ENCODE results near the gene ADCK2.
"Not testable (repeated sequence)": the region's sequence is repeated elsewhere in the genome, so short reads cannot be mapped to it uniquely, and the experiment has no call there.

Gene ADCK2

DNA sequence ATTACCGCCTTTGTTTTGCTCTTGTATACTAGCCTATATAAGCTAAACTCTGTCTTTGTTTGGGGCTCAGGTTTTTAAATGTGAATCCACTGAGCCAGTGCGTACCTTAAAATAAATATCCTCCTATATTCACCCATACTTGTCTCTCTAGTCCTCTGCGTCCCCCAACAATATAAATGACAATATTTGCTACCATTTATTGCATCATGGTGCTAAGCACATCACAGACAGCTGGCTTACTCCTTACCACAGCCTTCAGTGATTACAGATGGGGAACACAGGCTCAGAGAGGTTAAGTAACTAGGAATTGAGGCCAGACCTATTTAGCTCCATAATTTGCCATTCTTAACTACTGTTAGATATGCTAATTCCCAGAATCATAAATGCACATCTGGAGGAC, 3.4 kb upstream of the ADCK2 start:
- no peak overlapping the region for H3K4me3 ChIP-seq (ENCODE audit: low read depth, low read length)
- H3K4me1 ChIP-seq (ENCODE audit: control insufficient read depth, insufficient read depth, low read length), result no peaks in the 10 kb centered on the region
- H3K9me3 ChIP-seq (ENCODE audit: control insufficient read depth, insufficient read depth, low read length), result no peaks in the 10 kb centered on the region
- H3K9ac ChIP-seq (ENCODE audit: low read depth, low read length), result no peak overlapping the region
- H3K27me3 ChIP-seq (ENCODE audit: control insufficient read depth, insufficient read depth, low read length), result peaks cover 4% of the 10 kb centered on the region
- no peaks in the 10 kb centered on the region for H3K36me3 ChIP-seq (ENCODE audit: control insufficient read depth, insufficient read depth, low read length)

DNA sequence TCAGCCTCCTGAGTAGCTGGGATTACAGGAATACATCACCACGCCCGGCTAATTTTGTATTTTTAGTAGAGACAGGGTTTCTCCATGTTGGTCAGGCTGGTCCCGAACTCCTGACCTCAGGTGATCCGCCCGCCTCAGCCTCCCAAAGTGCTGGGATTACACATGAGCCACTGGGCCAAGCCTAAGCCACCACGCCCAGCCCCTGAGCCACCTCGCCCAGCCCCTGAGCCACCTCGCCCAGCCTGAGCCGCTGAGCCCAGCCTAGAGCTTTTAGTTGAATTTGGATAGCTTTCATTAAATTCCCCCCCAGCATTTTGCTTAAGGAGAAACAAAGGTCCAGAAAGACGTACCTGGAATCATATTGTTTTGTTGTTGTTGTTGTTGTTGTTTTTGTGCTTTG, 2.9 kb upstream of the ADCK2 start:
- H3K4me3 ChIP-seq (ENCODE audit: low read depth, low read length); H3K36me3 ChIP-seq (ENCODE audit: control insufficient read depth, insufficient read depth, low read length); H3K4me1 ChIP-seq (ENCODE audit: control insufficient read depth, insufficient read depth, low read length); H3K9ac ChIP-seq (ENCODE audit: low read depth, low read length); H3K27me3 ChIP-seq (ENCODE audit: control insufficient read depth, insufficient read depth, low read length); H3K9me3 ChIP-seq (ENCODE audit: control insufficient read depth, insufficient read depth, low read length): not testable (repeated sequence)

DNA sequence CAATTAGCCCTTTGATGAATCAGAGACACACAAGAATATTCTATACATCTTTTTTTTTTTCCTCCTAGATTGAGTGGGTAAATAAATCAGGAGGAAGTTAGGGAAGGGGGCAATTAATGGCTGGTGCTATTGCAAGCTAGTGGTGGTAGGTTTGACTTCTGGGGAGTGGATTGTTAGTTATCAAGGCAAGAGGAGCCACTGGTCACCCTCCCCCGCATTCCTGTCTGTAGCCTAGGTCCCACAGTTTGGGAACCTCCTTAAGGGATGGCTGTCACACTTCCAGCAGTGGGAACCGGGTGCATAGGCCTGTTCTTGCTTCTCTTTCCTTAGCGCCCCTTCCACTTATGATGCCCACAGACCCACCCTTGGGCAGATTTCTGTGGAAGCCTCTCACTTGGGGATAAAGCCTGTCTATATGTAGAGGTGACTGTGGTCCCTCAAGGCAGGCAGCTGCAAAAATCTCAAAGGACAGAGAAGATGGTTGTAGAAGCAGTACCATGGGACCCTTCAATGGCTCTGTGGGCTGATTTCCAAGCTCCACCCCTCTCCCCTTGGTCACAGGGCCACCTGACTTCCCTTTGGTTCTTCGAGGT, 2.3 kb upstream of the ADCK2 start:
- Histone ChIP-seq H3K9me3 (ENCODE audit: control insufficient read depth, insufficient read depth, low read length) (no peaks in the 10 kb centered on the region), H3K4me1 (ENCODE audit: control insufficient read depth, insufficient read depth, low read length) (peaks cover under 1% of the 10 kb centered on the region), H3K36me3 (ENCODE audit: control insufficient read depth, insufficient read depth, low read length) (no peaks in the 10 kb centered on the region), H3K27me3 (ENCODE audit: control insufficient read depth, insufficient read depth, low read length) (peaks cover 4% of the 10 kb centered on the region), H3K4me3 (ENCODE audit: low read depth, low read length) (no peak overlapping the region), H3K9ac (ENCODE audit: low read depth, low read length) (no peak overlapping the region)

- Histone ChIP-seq H3K36me3 (ENCODE audit: control insufficient read depth, insufficient read depth, low read length) (no peaks in the 10 kb centered on the region), H3K27me3 (ENCODE audit: control insufficient read depth, insufficient read depth, low read length) (peaks cover 4% of the 10 kb centered on the region), H3K9ac (ENCODE audit: low read depth, low read length) (no peak overlapping the region), H3K9me3 (ENCODE audit: control insufficient read depth, insufficient read depth, low read length) (no peaks in the 10 kb centered on the region), H3K4me3 (ENCODE audit: low read depth, low read length) (peak overlapping the region; percentile 28), H3K4me1 (ENCODE audit: control insufficient read depth, insufficient read depth, low read length) (peaks cover 2% of the 10 kb centered on the region)
Measured at GRCh38 chr7:140671966-140672365, 779 bp upstream of the ADCK2 start.

GRCh38 chr7:140673063-140673773, 473 bp downstream of the ADCK2 start:
- peaks cover 1% of the 10 kb centered on the region for H3K36me3 ChIP-seq (ENCODE audit: control insufficient read depth, insufficient read depth, low read length)
- peak overlapping the region; percentile 79 for H3K9ac ChIP-seq (ENCODE audit: low read depth, low read length)
- peak overlapping the region; percentile 79 for H3K4me3 ChIP-seq (ENCODE audit: low read depth, low read length)
- peaks cover 4% of the 10 kb centered on the region for H3K27me3 ChIP-seq (ENCODE audit: control insufficient read depth, insufficient read depth, low read length)
- peaks cover 2% of the 10 kb centered on the region for H3K4me1 ChIP-seq (ENCODE audit: control insufficient read depth, insufficient read depth, low read length)
- H3K9me3 ChIP-seq (ENCODE audit: control insufficient read depth, insufficient read depth, low read length), result no peaks in the 10 kb centered on the region

DNA sequence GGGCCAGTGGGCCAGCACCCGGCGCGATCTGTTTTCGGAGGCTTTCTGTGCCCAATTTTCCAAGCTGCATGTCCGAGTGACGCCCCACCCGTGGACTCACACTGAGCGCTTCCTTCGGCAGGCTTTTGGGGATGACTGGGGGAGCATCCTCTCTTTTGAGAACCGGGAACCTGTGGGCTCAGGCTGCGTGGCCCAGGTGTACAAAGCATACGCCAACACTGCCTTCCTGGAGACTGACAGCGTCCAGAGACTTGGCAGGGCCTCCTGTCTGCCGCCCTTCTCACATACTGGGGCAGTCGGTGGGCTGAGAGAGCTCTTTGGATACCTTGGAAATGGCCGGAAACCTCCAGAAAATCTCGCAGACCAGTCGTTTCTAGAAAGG, 1.0 kb downstream of the ADCK2 start:
- peaks cover 3% of the 10 kb centered on the region for H3K36me3 ChIP-seq (ENCODE audit: control insufficient read depth, insufficient read depth, low read length)
- no peak overlapping the region for H3K9ac ChIP-seq (ENCODE audit: low read depth, low read length)
- peaks cover 4% of the 10 kb centered on the region for H3K27me3 ChIP-seq (ENCODE audit: control insufficient read depth, insufficient read depth, low read length)
- H3K4me3 ChIP-seq (ENCODE audit: low read depth, low read length), result peak overlapping the region; percentile 79
- H3K9me3 ChIP-seq (ENCODE audit: control insufficient read depth, insufficient read depth, low read length), result no peaks in the 10 kb centered on the region
- H3K4me1 ChIP-seq (ENCODE audit: control insufficient read depth, insufficient read depth, low read length), result peaks cover 2% of the 10 kb centered on the region

GRCh38 chr7:140674356-140674800, 1.6 kb downstream of the ADCK2 start:
- H3K9me3 ChIP-seq (ENCODE audit: control insufficient read depth, insufficient read depth, low read length), result no peaks in the 10 kb centered on the region
- peaks cover 4% of the 10 kb centered on the region for H3K27me3 ChIP-seq (ENCODE audit: control insufficient read depth, insufficient read depth, low read length)
- H3K9ac ChIP-seq (ENCODE audit: low read depth, low read length), result no peak overlapping the region
- no peak overlapping the region for H3K4me3 ChIP-seq (ENCODE audit: low read depth, low read length)
- peaks cover 6% of the 10 kb centered on the region for H3K36me3 ChIP-seq (ENCODE audit: control insufficient read depth, insufficient read depth, low read length)
- H3K4me1 ChIP-seq (ENCODE audit: control insufficient read depth, insufficient read depth, low read length), result peaks cover 2% of the 10 kb centered on the region

- Histone ChIP-seq H3K9me3 (ENCODE audit: control insufficient read depth, insufficient read depth, low read length) (no peaks in the 10 kb centered on the region), H3K27me3 (ENCODE audit: control insufficient read depth, insufficient read depth, low read length) (peaks cover 4% of the 10 kb centered on the region), H3K36me3 (ENCODE audit: control insufficient read depth, insufficient read depth, low read length) (peaks cover 6% of the 10 kb centered on the region), H3K4me1 (ENCODE audit: control insufficient read depth, insufficient read depth, low read length) (peaks cover 2% of the 10 kb centered on the region), H3K9ac (ENCODE audit: low read depth, low read length) (no peak overlapping the region), H3K4me3 (ENCODE audit: low read depth, low read length) (no peak overlapping the region)
Measured at GRCh38 chr7:140674899-140675701, 2.4 kb downstream of the ADCK2 start.

DNA sequence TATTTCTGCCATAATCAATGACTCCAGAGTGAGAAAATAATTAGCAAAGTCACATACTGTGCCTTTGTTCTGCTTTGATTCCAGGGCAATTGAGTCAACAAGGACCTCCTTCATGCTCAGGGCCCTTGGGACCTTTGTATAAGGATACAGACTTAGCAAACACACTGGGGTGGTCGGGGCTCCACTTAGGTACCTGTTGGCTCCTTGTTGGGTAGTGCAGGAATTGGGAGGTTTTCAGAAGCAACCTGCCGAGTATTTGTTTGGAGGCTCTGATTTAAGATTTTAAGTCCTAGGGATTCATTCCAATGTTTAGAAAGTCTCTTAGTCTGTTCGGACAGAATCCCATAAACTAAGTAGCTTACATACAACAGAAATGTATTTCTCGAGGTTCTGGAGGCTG, 3.0 kb downstream of the ADCK2 start:
- Histone ChIP-seq H3K9me3 (ENCODE audit: control insufficient read depth, insufficient read depth, low read length) (no peaks in the 10 kb centered on the region), H3K4me3 (ENCODE audit: low read depth, low read length) (no peak overlapping the region), H3K4me1 (ENCODE audit: control insufficient read depth, insufficient read depth, low read length) (peaks cover 2% of the 10 kb centered on the region), H3K9ac (ENCODE audit: low read depth, low read length) (no peak overlapping the region), H3K36me3 (ENCODE audit: control insufficient read depth, insufficient read depth, low read length) (peaks cover 6% of the 10 kb centered on the region), H3K27me3 (ENCODE audit: control insufficient read depth, insufficient read depth, low read length) (peaks cover 4% of the 10 kb centered on the region)

DNA sequence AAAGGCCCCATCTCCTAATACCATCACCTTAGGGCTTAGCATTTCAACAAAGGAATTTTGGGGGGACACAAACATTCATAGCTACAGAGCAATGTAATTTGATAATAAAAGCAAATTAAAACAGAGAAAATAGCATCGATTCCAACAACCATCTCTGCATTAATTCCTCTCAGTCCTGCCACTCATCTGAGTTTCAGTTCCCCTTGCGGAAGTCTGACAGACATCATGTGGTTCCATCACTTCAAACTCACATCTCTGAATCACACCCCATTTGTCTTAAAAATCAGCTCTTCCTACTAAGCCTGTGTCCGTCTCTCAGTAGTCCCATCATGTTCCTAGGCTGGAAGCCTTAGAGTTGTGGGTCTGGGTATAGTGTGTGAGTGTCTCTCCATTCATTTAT, 3.6 kb downstream of the ADCK2 start:
- Histone ChIP-seq H3K36me3 (ENCODE audit: control insufficient read depth, insufficient read depth, low read length) (peaks cover 8% of the 10 kb centered on the region), H3K9ac (ENCODE audit: low read depth, low read length) (no peak overlapping the region), H3K4me3 (ENCODE audit: low read depth, low read length) (no peak overlapping the region)

GRCh38 chr7:140676956-140677355, 4.2 kb downstream of the ADCK2 start:
- H3K4me1 ChIP-seq (ENCODE audit: control insufficient read depth, insufficient read depth, low read length); H3K36me3 ChIP-seq (ENCODE audit: control insufficient read depth, insufficient read depth, low read length); H3K27me3 ChIP-seq (ENCODE audit: control insufficient read depth, insufficient read depth, low read length); H3K4me3 ChIP-seq (ENCODE audit: low read depth, low read length); H3K9me3 ChIP-seq (ENCODE audit: control insufficient read depth, insufficient read depth, low read length); H3K9ac ChIP-seq (ENCODE audit: low read depth, low read length): not testable (repeated sequence)

More for the DNA sequence above, 3.6 kb downstream of the ADCK2 start:
- Histone ChIP-seq H3K9me3 (ENCODE audit: control insufficient read depth, insufficient read depth, low read length) (no peaks in the 10 kb centered on the region), H3K4me1 (ENCODE audit: control insufficient read depth, insufficient read depth, low read length) (peaks cover 2% of the 10 kb centered on the region), H3K27me3 (ENCODE audit: control insufficient read depth, insufficient read depth, low read length) (peaks cover 4% of the 10 kb centered on the region)

- Histone ChIP-seq H3K36me3 (ENCODE audit: control insufficient read depth, insufficient read depth, low read length) (peaks cover 8% of the 10 kb centered on the region), H3K27me3 (ENCODE audit: control insufficient read depth, insufficient read depth, low read length) (peaks cover 4% of the 10 kb centered on the region), H3K4me1 (ENCODE audit: control insufficient read depth, insufficient read depth, low read length) (peaks cover 2% of the 10 kb centered on the region), H3K4me3 (ENCODE audit: low read depth, low read length) (no peak overlapping the region), H3K9ac (ENCODE audit: low read depth, low read length) (no peak overlapping the region), H3K9me3 (ENCODE audit: control insufficient read depth, insufficient read depth, low read length) (no peaks in the 10 kb centered on the region)
Measured at GRCh38 chr7:140677496-140677895, 4.8 kb downstream of the ADCK2 start.

Measured in iPS-15b (cell line).